Mesenchymal stem cell (in vitro differentiated cells and primary cell): ENCODE data around the gene MRM1.
A peak's percentile ranks its signal among the peaks of the same experiment; 100 is the strongest.

ENCODE experiments used
- DNase-seq: peaks from one replicate; pipeline ENCODE4 v3.0.0-alpha.2; 2013
- H2AFZ ChIP-seq: one replicate; pipeline ENCODE4 v1.6.1; 2013; ENCODE audit warnings: low read depth, mild to moderate bottlenecking, control low read depth, inconsistent platforms, low read length, moderate library complexity
- H2AK5ac ChIP-seq: 2 replicates; pipeline ENCODE4 v1.6.1; 2013; ENCODE audit warnings: low read length, moderate library complexity, mild to moderate bottlenecking, inconsistent platforms; ENCODE audit not compliant: severe bottlenecking
- H2BK120ac ChIP-seq: one replicate; pipeline ENCODE4 v1.6.1; 2013; ENCODE audit warnings: low read depth, mild to moderate bottlenecking, inconsistent platforms, low read length, moderate library complexity
- H2BK12ac ChIP-seq, 2 experiments: one replicate each; pipeline ENCODE4 v1.6.1; 2013; ENCODE audit warnings: inconsistent platforms in 2 of 2, low read length in 2 of 2, mild to moderate bottlenecking in 2 of 2, moderate library complexity in 2 of 2, control low read depth in 1 of 2
- H2BK15ac ChIP-seq: one replicate; pipeline ENCODE4 v1.6.1; 2013; ENCODE audit warnings: mild to moderate bottlenecking, low read depth, inconsistent platforms; ENCODE audit not compliant: poor library complexity, severe bottlenecking
- H2BK5ac ChIP-seq: 2 replicates; pipeline ENCODE4 v1.6.1; 2013; ENCODE audit warnings: low read depth, mild to moderate bottlenecking, low read length, control low read depth, inconsistent platforms; ENCODE audit not compliant: poor library complexity, severe bottlenecking
- H3K14ac ChIP-seq, 2 experiments: one replicate each; pipeline ENCODE4 v1.6.1; 2013; ENCODE audit warnings: inconsistent platforms in 2 of 2, low read length in 2 of 2, control low read depth in 1 of 2, mild to moderate bottlenecking in 1 of 2, moderate library complexity in 1 of 2
- H3K18ac ChIP-seq, 2 experiments: one replicate each; pipeline ENCODE4 v1.6.1; 2013; ENCODE audit warnings: inconsistent platforms in 2 of 2, low read length in 2 of 2, control low read depth in 1 of 2, low read depth in 1 of 2, mild to moderate bottlenecking in 1 of 2
- H3K23ac ChIP-seq, 2 experiments: one replicate each; pipeline ENCODE4 v1.6.1; 2013; ENCODE audit warnings: inconsistent platforms in 2 of 2, low read length in 2 of 2, mild to moderate bottlenecking in 2 of 2, moderate library complexity in 2 of 2, control low read depth in 1 of 2
- H3K27ac ChIP-seq: 2 replicates; pipeline ENCODE4 v1.5.1; 2013; ENCODE audit warnings: mild to moderate bottlenecking, moderate library complexity, low read length, control low read depth, inconsistent platforms; ENCODE audit not compliant: poor library complexity, severe bottlenecking
- H3K27me3 ChIP-seq, 2 experiments: 2 replicates each; pipeline versions ENCODE4 v1.6.1 to v1.7.0; 2013; ENCODE audit warnings: low read length in 2 of 2, mild to moderate bottlenecking in 2 of 2, moderate library complexity in 2 of 2, control low read depth in 1 of 2, inconsistent platforms in 1 of 2; ENCODE audit not compliant: control insufficient read depth in 1 of 2, insufficient read depth in 1 of 2
- H3K36me3 ChIP-seq, 2 experiments: 2 replicates each; pipeline versions ENCODE4 v1.6.1 to v1.7.0; 2013; ENCODE audit warnings: low read length in 2 of 2, control low read depth in 1 of 2, inconsistent platforms in 1 of 2, low read depth in 1 of 2, mild to moderate bottlenecking in 1 of 2; ENCODE audit not compliant: insufficient read depth in 2 of 2, control insufficient read depth in 1 of 2
- H3K4ac ChIP-seq, 2 experiments: one replicate each; pipeline ENCODE4 v1.6.1; 2013; ENCODE audit warnings: inconsistent platforms in 2 of 2, low read length in 2 of 2, mild to moderate bottlenecking in 2 of 2, moderate library complexity in 2 of 2, control low read depth in 1 of 2, low read depth in 1 of 2
- H3K4me1 ChIP-seq: 2 replicates; pipeline ENCODE4 v1.6.1; 2013; ENCODE audit warnings: low read depth, low read length, control low read depth; ENCODE audit not compliant: control insufficient read depth, insufficient read depth
- H3K4me2 ChIP-seq: 2 replicates; pipeline ENCODE4 v1.6.1; 2013; ENCODE audit warnings: low read length, mild to moderate bottlenecking, inconsistent platforms; ENCODE audit not compliant: poor library complexity, severe bottlenecking
- H3K4me3 ChIP-seq, 2 experiments: 2 replicates each; pipeline versions ENCODE4 v1.5.1 to v1.7.0; 2013; ENCODE audit warnings: low read length in 2 of 2, mild to moderate bottlenecking in 2 of 2, control low read depth in 1 of 2, low read depth in 1 of 2; ENCODE audit not compliant: insufficient read depth in 1 of 2
- H3K79me1 ChIP-seq: replicated peaks from 2 replicates; pipeline ENCODE4 v1.6.1; 2013; ENCODE audit warnings: mild to moderate bottlenecking, control low read depth, low read length, inconsistent platforms; ENCODE audit not compliant: poor library complexity, severe bottlenecking
- H3K9ac ChIP-seq: 2 replicates; pipeline ENCODE4 v1.7.0; 2013; ENCODE audit warnings: mild to moderate bottlenecking, low read length, moderate library complexity
- H3K9me3 ChIP-seq: 2 replicates; pipeline ENCODE4 v1.7.0; 2013; ENCODE audit warnings: mild to moderate bottlenecking, low read length; ENCODE audit not compliant: control insufficient read depth
- H4K8ac ChIP-seq: one replicate; pipeline ENCODE4 v1.6.1; 2013; ENCODE audit warnings: inconsistent platforms, mild to moderate bottlenecking, low read length, moderate library complexity
- H4K91ac ChIP-seq: one replicate; pipeline ENCODE4 v1.6.1; 2013; ENCODE audit warnings: mild to moderate bottlenecking, low read length, inconsistent platforms
- WGBS: methylation state at CpG from one replicate; pipeline ENCODE4 v1.1.7; 2013; ENCODE audit warnings: mixed read lengths; 5-methylcytosine and 5-hydroxymethylcytosine counted together

MRM1 gene

DNA sequence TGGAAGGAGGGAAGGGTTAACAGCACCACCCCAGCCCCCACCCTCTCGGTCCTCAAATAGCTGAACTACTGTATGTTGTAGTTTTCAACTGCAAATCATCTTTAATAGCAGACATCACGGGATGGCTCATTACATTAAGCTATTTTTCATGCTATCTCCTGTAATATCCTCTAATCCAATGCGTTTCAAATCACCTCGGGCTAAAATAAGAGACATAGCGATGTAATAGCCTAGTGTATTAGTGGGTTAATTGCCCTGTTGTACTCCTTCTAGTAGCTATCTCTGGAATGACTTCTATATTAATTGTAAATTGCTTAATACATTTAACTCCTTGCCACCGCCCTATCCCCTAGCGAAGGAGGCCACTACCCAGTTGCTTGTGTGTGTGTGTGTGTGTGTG is 54.3 kb downstream of the MRM1 start:
- H2AFZ ChIP-seq, result no peak overlapping the region
- peaks cover 70 to 82% of the 10 kb centered on the region in 2 experiments for H3K27me3 ChIP-seq
- H2BK15ac ChIP-seq, result no peak overlapping the region
- H3K4me1 ChIP-seq, result peaks cover 12% of the 10 kb centered on the region
- H3K4ac ChIP-seq, result no peak overlapping the region
- DNase-seq, result no peak
- no peak overlapping the region for H2AK5ac ChIP-seq
- H3K9me3 ChIP-seq, result no peaks in the 10 kb centered on the region
- no peak overlapping the region for H4K91ac ChIP-seq
- H3K79me1 ChIP-seq, result no peaks in the 10 kb centered on the region
- no peaks in the 10 kb centered on the region for H3K36me3 ChIP-seq
- no peak overlapping the region for H3K23ac ChIP-seq
- 94% methylated on average over 2 of the region's 7 CpGs for WGBS
- no peak overlapping the region for H3K9ac ChIP-seq
- H3K14ac ChIP-seq, result no peak overlapping the region
- H3K4me2 ChIP-seq, result no peak overlapping the region
- H3K27ac ChIP-seq, result no peak overlapping the region
- no peak overlapping the region for H4K8ac ChIP-seq
- H2BK120ac ChIP-seq, result no peak overlapping the region
- no peak overlapping the region for H2BK12ac ChIP-seq
- H2BK5ac ChIP-seq, result no peak overlapping the region
- no peak overlapping the region for H3K18ac ChIP-seq
- no peak overlapping the region for H3K4me3 ChIP-seq

DNA sequence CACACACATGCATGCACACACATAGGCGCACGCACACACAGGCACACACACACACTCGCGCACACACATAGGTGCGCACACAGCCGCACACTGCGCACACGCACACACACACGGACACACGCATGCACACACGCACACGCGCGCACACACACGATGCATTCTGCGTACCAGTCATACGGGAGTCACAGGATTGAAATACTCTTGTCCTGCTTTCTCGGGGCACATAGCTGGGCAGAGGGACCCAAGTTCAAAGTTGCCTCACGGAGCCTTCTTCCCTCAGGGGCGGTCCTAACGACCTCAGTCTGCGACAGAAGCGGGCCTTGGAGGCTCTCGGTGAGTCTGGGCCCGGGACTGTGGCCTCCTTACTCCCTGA is 56.0 kb downstream of the MRM1 start:
- H2BK12ac ChIP-seq, result no peak overlapping the region
- H3K14ac ChIP-seq, result no peak overlapping the region
- H2BK5ac ChIP-seq, result no peak overlapping the region
- H4K91ac ChIP-seq, result no peak overlapping the region
- no peak overlapping the region for H3K18ac ChIP-seq
- H3K36me3 ChIP-seq, result no peaks in the 10 kb centered on the region
- H3K27ac ChIP-seq, result no peak overlapping the region
- no peak overlapping the region for H2BK15ac ChIP-seq
- H3K23ac ChIP-seq, result no peak overlapping the region
- H3K9ac ChIP-seq, result no peak overlapping the region
- H3K4me2 ChIP-seq, result peak overlapping the region; percentile 92
- no peak overlapping the region for H2AK5ac ChIP-seq
- peaks cover 12% of the 10 kb centered on the region for H3K4me1 ChIP-seq
- no peak overlapping the region for H4K8ac ChIP-seq
- DNase-seq, result no peak
- H2AFZ ChIP-seq, result peak overlapping the region; percentile 34
- H2BK120ac ChIP-seq, result no peak overlapping the region
- H3K4me3 ChIP-seq, result peak overlapping the region in 1 of 2 experiments; percentile 68
- H3K79me1 ChIP-seq, result no peaks in the 10 kb centered on the region
- H3K27me3 ChIP-seq, result peaks cover 72 to 83% of the 10 kb centered on the region in 2 experiments
- H3K9me3 ChIP-seq, result no peaks in the 10 kb centered on the region
- no peak overlapping the region for H3K4ac ChIP-seq
- 64% methylated on average over 25 of the region's 25 CpGs for WGBS

DNA sequence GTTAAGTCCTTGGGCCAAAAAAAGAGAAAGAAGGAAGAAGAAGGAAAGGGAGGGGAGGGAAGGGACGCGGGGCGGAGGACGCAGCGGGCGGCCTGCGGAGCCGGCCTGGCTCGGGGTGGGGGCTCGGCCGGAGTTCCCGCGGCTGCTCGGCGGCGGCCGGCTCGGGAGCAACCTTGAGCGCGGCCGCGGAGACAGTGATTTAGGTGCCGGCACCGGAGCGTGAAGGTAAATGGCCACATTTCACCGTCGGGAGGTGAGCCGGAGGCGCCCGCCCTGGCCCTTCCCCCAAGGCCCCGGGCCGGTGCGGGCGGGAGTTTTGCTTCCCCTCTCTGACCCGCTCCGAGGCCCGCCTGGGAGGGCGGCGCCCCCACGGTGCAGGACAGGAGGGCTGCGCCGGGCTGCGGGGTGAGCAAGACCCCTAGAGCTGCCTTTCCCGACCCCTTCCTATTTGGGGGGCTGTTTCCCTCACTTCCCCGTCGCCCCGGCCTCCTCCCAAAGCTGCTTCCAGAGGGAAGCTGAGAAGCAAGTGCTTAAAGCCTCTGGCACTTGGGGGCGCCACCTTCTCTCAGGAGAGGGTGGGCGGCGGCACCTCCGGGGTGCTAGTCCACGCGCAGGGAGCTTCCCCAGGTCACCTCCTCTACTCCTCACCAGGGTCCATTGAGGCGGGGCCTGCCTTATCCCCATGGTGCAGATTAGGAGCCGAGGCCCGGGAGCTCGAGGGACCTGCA is 56.5 kb downstream of the MRM1 start:
- 14% methylated on average over 48 of the region's 57 CpGs for WGBS
- Histone ChIP-seq H3K14ac (no peak overlapping the region), H3K4ac (no peak overlapping the region), H3K9me3 (no peaks in the 10 kb centered on the region), H3K4me3 (peak overlapping the region; percentile 57 to 68), H4K91ac (no peak overlapping the region), H3K4me1 (peaks cover 12% of the 10 kb centered on the region), H3K36me3 (no peaks in the 10 kb centered on the region), H3K4me2 (peak overlapping the region; percentile 92), H2AK5ac (no peak overlapping the region), H2BK15ac (no peak overlapping the region), H2BK12ac (no peak overlapping the region), H2BK5ac (no peak overlapping the region), H3K23ac (no peak overlapping the region), H2AFZ (peak overlapping the region; percentile 34), H3K27me3 (peaks cover 73 to 87% of the 10 kb centered on the region in 2 experiments), H4K8ac (no peak overlapping the region), H3K9ac (no peak overlapping the region), H2BK120ac (no peak overlapping the region), H3K79me1 (no peaks in the 10 kb centered on the region), H3K18ac (peak overlapping the region in 1 of 2 experiments; percentile 16), H3K27ac (no peak overlapping the region)
- DNase-seq, result peak; percentile 20
